ENCODE data around the gene BORCS6. TPM values are rescaled to one million over a fixed set of nuclear protein-coding genes. Genes with fewer than 3 reads are reported as not detected.

The BORCS6 gene
- polyA plus RNA-seq, 1 donor from 2014 or later: 12.1 TPM

GRCh38 chr17:8163978-8164814, 25.8 kb downstream of the BORCS6 start:
- peaks cover 39% of the 10 kb centered on the region for H3K79me2 ChIP-seq (replicated peaks; ENCODE audit: insufficient read depth, low read length)
- peaks cover 11% of the 10 kb centered on the region for H4K20me1 ChIP-seq (ENCODE audit: insufficient read depth)
- H2AFZ ChIP-seq (ENCODE audit: low read depth, low read length): peak overlapping the region; percentile 56
- no peaks in the 10 kb centered on the region for H3K9me3 ChIP-seq (ENCODE audit: low read length)
- H3K9me2 ChIP-seq (ENCODE audit: insufficient read depth, low read length): no peaks in the 10 kb centered on the region
- H3K4me3 ChIP-seq (ENCODE audit: low read length): peak overlapping the region; percentile 68
- H3K27ac ChIP-seq (ENCODE audit: low read length): peak overlapping the region; percentile 91
- no peaks in the 10 kb centered on the region for H3K36me3 ChIP-seq (ENCODE audit: insufficient read depth, low read length)
- no peak overlapping the region for H3K4me2 ChIP-seq (ENCODE audit: low read length)
- no peak for TF ChIP-seq EP300 (conservative IDR thresholded peaks at IDR 0.05; ENCODE audit: poor library complexity, severe bottlenecking)
- no peak for TF ChIP-seq TAF1 (IDR thresholded peaks at IDR 0.05; ENCODE audit: low read depth)
- no peak for TF ChIP-seq CTCF (IDR thresholded peaks at IDR 0.05; ENCODE audit: poor library complexity, severe bottlenecking)
- peak; percentile 22 for TF ChIP-seq REST (IDR thresholded peaks at IDR 0.05; ENCODE audit: borderline replicate concordance)
- no peak for TF ChIP-seq SMC3 (conservative IDR thresholded peaks at IDR 0.05; ENCODE audit: poor library complexity)
- TF ChIP-seq POLR2AphosphoS5 (IDR thresholded peaks at IDR 0.05): no peak
- TF ChIP-seq MXI1 (conservative IDR thresholded peaks at IDR 0.05; ENCODE audit: poor library complexity, severe bottlenecking): no peak
- TF ChIP-seq RAD21 (conservative IDR thresholded peaks at IDR 0.05): no peak
- TF ChIP-seq EZH2 (IDR thresholded peaks at IDR 0.05; ENCODE audit: borderline replicate concordance, insufficient read depth, low read length, poor library complexity, severe bottlenecking): no peak
- H3F3A ChIP-seq (ENCODE audit: insufficient read depth, low read length, poor library complexity, severe bottlenecking): no peaks in the 10 kb centered on the region
- H3K9ac ChIP-seq (ENCODE audit: low read length): peak overlapping the region; percentile 96
- H3K27me3 ChIP-seq (ENCODE audit: insufficient read depth, low read depth, low read length): no peaks in the 10 kb centered on the region

DNA sequence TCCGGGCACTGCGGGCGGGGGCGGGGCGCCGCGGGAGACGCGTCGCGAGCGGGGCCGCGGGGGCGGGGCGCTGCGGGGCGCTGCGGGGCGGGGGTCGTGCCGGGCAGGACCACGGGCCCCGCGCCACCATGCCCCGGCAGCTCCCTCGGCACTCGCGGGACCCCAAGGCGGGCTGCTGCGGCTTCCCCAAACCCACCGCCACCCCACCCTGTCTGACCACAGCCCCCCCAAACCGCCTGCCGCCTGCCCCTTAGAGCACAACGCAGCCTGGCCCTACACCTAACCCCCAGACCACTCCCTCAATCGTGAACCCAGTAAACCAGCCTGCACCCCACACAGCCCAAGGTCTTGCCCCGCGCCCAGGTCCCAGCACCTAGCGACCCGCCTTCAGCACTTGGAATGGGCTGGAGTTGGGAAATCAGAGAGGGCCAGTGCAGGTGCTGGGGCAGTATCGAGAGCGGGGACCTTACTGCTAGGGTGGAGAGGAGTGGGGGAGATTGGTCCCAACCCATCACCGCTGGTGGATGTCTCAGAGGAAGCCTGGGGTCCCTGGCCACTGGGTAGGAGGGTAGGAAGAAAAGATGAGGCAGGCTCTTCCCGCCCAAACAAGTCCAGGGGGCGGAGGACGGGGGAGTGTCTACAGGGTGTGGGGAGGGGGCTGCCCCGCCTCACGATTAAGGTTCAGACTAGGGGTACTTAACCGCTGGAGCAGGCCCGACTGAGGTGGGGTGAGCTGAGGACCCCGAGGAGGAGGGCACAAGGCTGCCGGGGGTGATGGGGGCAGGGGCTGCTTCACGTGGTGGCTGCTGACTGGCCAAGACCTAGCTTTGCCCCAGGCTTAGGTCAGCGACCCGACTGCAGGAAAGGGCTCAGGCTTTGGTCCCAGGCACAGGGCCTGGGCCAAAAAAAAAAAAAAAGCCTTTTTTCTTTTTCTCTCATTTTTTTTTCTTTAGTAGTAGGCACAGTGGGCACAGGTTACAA, 26.7 kb downstream of the BORCS6 start:
- Histone ChIP-seq H3K9ac (ENCODE audit: low read length) (peak overlapping the region; percentile 99), H3K79me2 (replicated peaks; ENCODE audit: insufficient read depth, low read length) (peaks cover 44% of the 10 kb centered on the region), H3K27me3 (ENCODE audit: insufficient read depth, low read depth, low read length) (no peaks in the 10 kb centered on the region), H2AFZ (ENCODE audit: low read depth, low read length) (peak overlapping the region; percentile 96), H3K36me3 (ENCODE audit: insufficient read depth, low read length) (no peaks in the 10 kb centered on the region), H3K9me2 (ENCODE audit: insufficient read depth, low read length) (no peaks in the 10 kb centered on the region), H3K4me2 (ENCODE audit: low read length) (peak overlapping the region; percentile 62), H4K20me1 (ENCODE audit: insufficient read depth) (peaks cover 11% of the 10 kb centered on the region), H3K27ac (ENCODE audit: low read length) (peak overlapping the region; percentile 91), H3K9me3 (ENCODE audit: low read length) (no peaks in the 10 kb centered on the region), H3F3A (ENCODE audit: insufficient read depth, low read length, poor library complexity, severe bottlenecking) (no peaks in the 10 kb centered on the region), H3K4me3 (ENCODE audit: low read length) (peak overlapping the region; percentile 94)
- TF ChIP-seq CTCF (IDR thresholded peaks at IDR 0.05; ENCODE audit: poor library complexity, severe bottlenecking): no peak
- no peak for TF ChIP-seq POLR2AphosphoS5 (IDR thresholded peaks at IDR 0.05)
- no peak for TF ChIP-seq TAF1 (IDR thresholded peaks at IDR 0.05; ENCODE audit: low read depth)
- no peak for TF ChIP-seq MXI1 (conservative IDR thresholded peaks at IDR 0.05; ENCODE audit: poor library complexity, severe bottlenecking)
- no peak for TF ChIP-seq REST (IDR thresholded peaks at IDR 0.05; ENCODE audit: borderline replicate concordance)
- TF ChIP-seq EZH2 (IDR thresholded peaks at IDR 0.05; ENCODE audit: borderline replicate concordance, insufficient read depth, low read length, poor library complexity, severe bottlenecking): no peak
- TF ChIP-seq EP300 (conservative IDR thresholded peaks at IDR 0.05; ENCODE audit: poor library complexity, severe bottlenecking): no peak
- TF ChIP-seq SMC3 (conservative IDR thresholded peaks at IDR 0.05; ENCODE audit: poor library complexity): no peak
- no peak for TF ChIP-seq RAD21 (conservative IDR thresholded peaks at IDR 0.05)
